Smooth muscle cell (in vitro differentiated cells): ENCODE results near the gene PCDHA1. TPM values are rescaled to one million over a fixed set of nuclear protein-coding genes. Genes with fewer than 3 reads are reported as not detected.
"Not testable (repeated sequence)": the region's sequence is repeated elsewhere in the genome, so short reads cannot be mapped to it uniquely, and the experiment has no call there.

Experiments
- DNase-seq: peaks from one replicate; lab custom pipeline; 2025; ENCODE audit not compliant: unreplicated experiment; lab: John Stamatoyannopoulos, UW
- H2AFZ ChIP-seq: fragments of 200-600 bp; sonication (generic); 2 replicates; pipeline ENCODE4 v1.6.0; 2016; ENCODE audit warnings: antibody characterized with exemption, low read depth, mild to moderate bottlenecking
- H3F3A ChIP-seq: fragments of 200-600 bp; sonication (generic); 2 replicates; pipeline ENCODE4 v1.6.0; 2017; ENCODE audit warnings: antibody characterized with exemption, low read depth
- H3K27ac ChIP-seq: fragments of 200-600 bp; sonication (generic); 2 replicates; pipeline ENCODE4 v1.5.1; 2016; ENCODE audit warnings: low read depth, mild to moderate bottlenecking
- H3K27me3 ChIP-seq: fragments of 200-600 bp; sonication (generic); 2 replicates; pipeline ENCODE4 v1.6.1; 2016; ENCODE audit warnings: low read depth, mild to moderate bottlenecking
- H3K36me3 ChIP-seq: fragments of 200-600 bp; sonication (generic); 2 replicates; pipeline ENCODE4 v1.5.1; 2016; ENCODE audit warnings: low read depth
- H3K4me1 ChIP-seq: fragments of 200-600 bp; sonication (generic); 2 replicates; pipeline ENCODE4 v1.5.1; 2016; ENCODE audit warnings: low read depth
- H3K4me2 ChIP-seq: fragments of 200-600 bp; sonication (generic); 2 replicates; pipeline ENCODE4 v1.6.0; 2016; ENCODE audit warnings: mild to moderate bottlenecking
- H3K4me3 ChIP-seq: fragments of 200-600 bp; sonication (generic); 2 replicates; pipeline ENCODE4 v1.5.1; 2016; ENCODE audit warnings: mild to moderate bottlenecking
- H3K79me2 ChIP-seq: fragments of 200-600 bp; sonication (generic); 2 replicates; pipeline ENCODE4 v1.6.0; 2016; ENCODE audit warnings: low read depth, mild to moderate bottlenecking
- H3K9ac ChIP-seq: fragments of 200-600 bp; sonication (generic); 2 replicates; pipeline ENCODE4 v1.6.0; 2016; ENCODE audit warnings: low read depth
- H3K9me3 ChIP-seq: fragments of 200-600 bp; sonication (generic); replicated peaks from 2 replicates; pipeline ENCODE4 v1.5.1; 2016; ENCODE audit warnings: low read depth
- H4K20me1 ChIP-seq: fragments of 200-600 bp; sonication (generic); 2 replicates; pipeline ENCODE4 v1.6.0; 2016; ENCODE audit warnings: low read depth
- CTCF ChIP-seq: fragments of 200-600 bp; sonication (generic); IDR thresholded peaks from 2 replicates; pipeline ENCODE4 v1.5.1; 2017; ENCODE audit warnings: borderline replicate concordance, mild to moderate bottlenecking, antibody characterized with exemption; ENCODE audit not compliant: insufficient read depth, poor library complexity, severe bottlenecking
- WGBS: methylation state at CpG from one replicate; pipeline ENCODE4 v1.1.7; 2016; ENCODE audit warnings: low lambda C conversion rate; 5-methylcytosine and 5-hydroxymethylcytosine counted together
- polyA plus RNA-seq: library from polyadenylated mRNA; unstranded; fragments of >200 nt; fragmentation: Nextera tagmentation; extraction: Ambion mirVana; gene quantifications from 2 replicates; pipeline ENCODE4 v1.2.1, GENCODE V29; 2016
- total RNA-seq: library from RNA; depleted of rRNA; stranded (reverse); fragments of >200 nt; gene quantifications from 2 replicates; pipeline ENCODE4 v1.2.3, GENCODE V29; 2014

Gene PCDHA1
- total and polyA plus RNA-seq, 2 experiments from 2014 or later, result not detected

- TF ChIP-seq CTCF, result no peak
- H4K20me1 ChIP-seq, result no peaks in the 10 kb centered on the region
- 84% methylated on average over 2 of the region's 2 CpGs for WGBS
- H3K9ac ChIP-seq, result no peak overlapping the region
- no peaks in the 10 kb centered on the region for H3F3A ChIP-seq
- H3K79me2 ChIP-seq, result no peaks in the 10 kb centered on the region
- no peak overlapping the region for H2AFZ ChIP-seq
- DNase-seq, result no peak
- no peak overlapping the region for H3K4me3 ChIP-seq
- H3K9me3 ChIP-seq, result peaks cover 56% of the 10 kb centered on the region
- H3K4me1 ChIP-seq, result no peaks in the 10 kb centered on the region
- no peak overlapping the region for H3K4me2 ChIP-seq
- no peaks in the 10 kb centered on the region for H3K36me3 ChIP-seq
- H3K27me3 ChIP-seq, result no peaks in the 10 kb centered on the region
- H3K27ac ChIP-seq, result no peak overlapping the region
Observed at GRCh38 chr5:140764177-140764973, 21.6 kb upstream of the PCDHA1 start.

DNA sequence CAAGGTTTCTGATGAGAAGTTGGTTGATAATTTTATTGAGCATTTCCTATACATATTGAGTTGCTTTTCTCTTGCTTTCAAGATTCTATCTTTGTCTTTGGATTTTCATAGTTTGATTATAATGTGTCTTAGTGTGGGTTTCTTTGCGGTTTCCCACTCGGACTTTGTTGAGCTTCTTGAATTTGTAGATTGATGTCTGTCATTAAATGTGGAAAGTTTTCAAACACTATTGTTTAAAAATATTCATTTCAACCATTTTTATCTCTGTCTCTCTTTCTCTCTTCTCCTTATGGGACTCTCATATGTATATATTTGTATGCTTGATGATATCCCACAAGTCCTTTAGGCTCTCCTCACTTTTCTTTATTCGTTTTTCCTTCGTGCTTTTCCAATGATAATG lies 18.5 kb upstream of the PCDHA1 start:
- TF ChIP-seq CTCF, result no peak
- DNase-seq, result no peak
- H3K4me3 ChIP-seq, result no peak overlapping the region
- H3K27me3 ChIP-seq, result no peaks in the 10 kb centered on the region
- H3K4me2 ChIP-seq, result no peak overlapping the region
- H4K20me1 ChIP-seq, result no peaks in the 10 kb centered on the region
- H3K4me1 ChIP-seq, result no peaks in the 10 kb centered on the region
- H3K36me3 ChIP-seq, result peaks cover 6% of the 10 kb centered on the region
- WGBS, result 81% methylated on average over 4 of the region's 4 CpGs
- H3K27ac ChIP-seq, result no peak overlapping the region
- no peaks in the 10 kb centered on the region for H3K79me2 ChIP-seq
- no peaks in the 10 kb centered on the region for H3F3A ChIP-seq
- H3K9me3 ChIP-seq, result peaks cover 65% of the 10 kb centered on the region
- no peak overlapping the region for H3K9ac ChIP-seq
- no peak overlapping the region for H2AFZ ChIP-seq

DNA sequence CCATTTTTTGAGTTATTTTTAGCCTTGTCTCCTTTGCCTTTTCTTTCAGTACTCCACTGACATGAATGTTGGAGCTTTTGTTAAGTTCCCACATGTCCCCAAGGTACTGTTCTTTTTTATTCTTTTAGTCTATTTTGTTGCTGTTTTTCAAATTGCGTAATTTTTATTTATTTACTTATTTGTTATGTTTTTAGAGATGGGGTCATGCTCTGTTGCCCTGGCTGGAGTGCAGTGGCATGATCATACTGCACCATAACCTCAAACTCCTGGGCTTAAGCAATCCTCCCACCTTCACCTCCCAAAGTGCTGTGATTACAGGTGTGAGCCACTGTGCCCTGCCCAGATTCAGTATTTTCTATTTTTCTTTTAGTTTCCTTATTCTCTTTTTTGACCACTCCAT lies 5.4 kb upstream of the PCDHA1 start:
- no peak overlapping the region for H3K4me3 ChIP-seq
- H3K36me3 ChIP-seq, result no peaks in the 10 kb centered on the region
- no peak for TF ChIP-seq CTCF
- no peaks in the 10 kb centered on the region for H4K20me1 ChIP-seq
- no peaks in the 10 kb centered on the region for H3K79me2 ChIP-seq
- peaks cover 4% of the 10 kb centered on the region for H3K9me3 ChIP-seq
- H3K27ac ChIP-seq, result no peak overlapping the region
- 89% methylated on average over 1 of the region's 1 CpG for WGBS
- H3F3A ChIP-seq, result no peaks in the 10 kb centered on the region
- H3K4me1 ChIP-seq, result no peaks in the 10 kb centered on the region
- no peak for DNase-seq
- H3K27me3 ChIP-seq, result no peaks in the 10 kb centered on the region
- no peak overlapping the region for H3K4me2 ChIP-seq
- H2AFZ ChIP-seq, result no peak overlapping the region
- no peak overlapping the region for H3K9ac ChIP-seq

- not testable (repeated sequence) for H3K4me3 ChIP-seq, H3K27ac ChIP-seq, H3F3A ChIP-seq, H3K36me3 ChIP-seq, H2AFZ ChIP-seq, H3K79me2 ChIP-seq, H3K4me1 ChIP-seq, DNase-seq, H3K9ac ChIP-seq, H3K27me3 ChIP-seq, H3K4me2 ChIP-seq, H3K9me3 ChIP-seq, H4K20me1 ChIP-seq
- 98% methylated on average over 43 of the region's 44 CpGs for WGBS
Observed at GRCh38 chr5:140787422-140787821, 1.5 kb downstream of the PCDHA1 start.

DNA sequence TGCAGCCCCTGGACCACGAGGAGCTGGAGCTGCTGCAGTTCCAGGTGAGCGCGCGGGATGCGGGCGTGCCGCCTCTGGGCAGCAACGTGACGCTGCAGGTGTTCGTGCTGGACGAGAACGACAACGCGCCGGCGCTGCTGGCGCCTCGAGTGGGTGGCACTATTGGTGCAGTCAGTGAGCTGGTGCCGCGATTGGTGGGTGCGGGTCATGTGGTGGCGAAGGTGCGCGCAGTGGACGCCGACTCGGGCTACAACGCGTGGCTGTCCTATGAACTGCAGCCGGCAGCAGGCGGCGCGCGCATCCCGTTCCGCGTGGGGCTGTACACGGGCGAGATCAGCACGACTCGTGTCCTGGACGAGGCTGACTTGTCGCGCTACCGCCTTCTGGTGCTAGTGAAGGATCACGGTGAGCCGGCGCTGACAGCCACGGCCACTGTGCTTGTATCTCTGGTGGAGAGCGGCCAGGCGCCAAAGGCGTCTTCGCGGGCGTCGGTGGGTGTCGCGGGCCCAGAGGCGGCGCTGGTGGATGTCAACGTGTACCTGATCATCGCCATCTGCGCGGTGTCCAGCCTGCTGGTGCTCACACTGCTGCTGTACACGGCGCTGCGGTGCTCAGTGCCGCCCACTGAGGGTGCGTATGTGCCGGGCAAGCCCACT lies 2.0 kb downstream of the PCDHA1 start:
- H2AFZ ChIP-seq, H3K27ac ChIP-seq, H3K27me3 ChIP-seq, H3K4me2 ChIP-seq, H3K4me3 ChIP-seq, H3F3A ChIP-seq, H3K4me1 ChIP-seq, H3K9me3 ChIP-seq, H3K9ac ChIP-seq, H4K20me1 ChIP-seq, H3K79me2 ChIP-seq, DNase-seq, H3K36me3 ChIP-seq: not testable (repeated sequence)
- WGBS, result 97% methylated on average over 46 of the region's 70 CpGs
